MCF 10A (cell line): ENCODE data around the gene GXYLT1. TPM values are rescaled to one million over a fixed set of nuclear protein-coding genes. Genes with fewer than 3 reads are reported as not detected.

Experiments used
- BruUV-seq: library from RNA; stranded (reverse); fragments of 400-500 nt; replicated peaks from 2 replicates; lab custom pipeline; 2021; lab: Mats Ljungman, UMichigan
- CTCF ChIA-PET: fragments of 300-600 bp; sonication (Branson Sonifier 250); formaldehyde crosslinking; extraction: SDS; loops from one replicate; lab custom pipeline; 2021; ENCODE audit warnings: antibody characterized with exemption, inconsistent platforms; lab: Yijun Ruan, JAX
- POLR2A ChIA-PET: fragments of 300-600, 350-650 bp; sonication (Branson Sonifier 250); formaldehyde crosslinking; extraction: SDS; loops from one replicate; lab custom pipeline; 2020; ENCODE audit warnings: antibody characterized with exemption, inconsistent platforms; lab: Yijun Ruan, JAX
- DNase-seq: peaks from one replicate; pipeline ENCODE4 v3.0.0-alpha.2; 2018; ENCODE audit not compliant: unreplicated experiment
- H3K27ac Mint-ChIP-seq: one replicate; pipeline ENCODE4 v1.8.0; 2022; ENCODE audit warnings: mild to moderate bottlenecking, low read depth, mixed read lengths; ENCODE audit not compliant: unreplicated experiment
- H3K27me3 Mint-ChIP-seq: one replicate; pipeline ENCODE4 v1.8.0; 2022; ENCODE audit warnings: mixed read lengths; ENCODE audit not compliant: insufficient read depth, unreplicated experiment
- H3K36me3 Mint-ChIP-seq: one replicate; pipeline ENCODE4 v1.8.0; 2022; ENCODE audit warnings: mild to moderate bottlenecking, moderate library complexity, mixed read lengths; ENCODE audit not compliant: insufficient read depth, unreplicated experiment
- H3K4me1 Mint-ChIP-seq: one replicate; pipeline ENCODE4 v1.8.0; 2022; ENCODE audit warnings: mixed read lengths; ENCODE audit not compliant: insufficient read depth, unreplicated experiment
- H3K4me3 Mint-ChIP-seq: one replicate; pipeline ENCODE4 v1.8.0; 2022; ENCODE audit warnings: mild to moderate bottlenecking, moderate library complexity, mixed read lengths; ENCODE audit not compliant: unreplicated experiment
- H3K9me3 Mint-ChIP-seq: one replicate; pipeline ENCODE4 v1.8.0; 2022; ENCODE audit warnings: mixed read lengths; ENCODE audit not compliant: unreplicated experiment
- intact Hi-C: fragments of 100-400 bp; cut with micrococcal nuclease; formaldehyde crosslinking; loops from 2 replicates; pipeline ENCODE4 v1.14.1; 2022
- total RNA-seq: library from RNA; stranded (reverse); gene quantifications from 2 replicates; pipeline ENCODE4 v1.2.3, GENCODE V29; 2022
- TF ChIP-seq, protein P1 (sequence below): fragments of 200-600 bp; IDR thresholded peaks from one replicate; pipeline ENCODE4 v1.8.0; 2022; ENCODE audit warnings: antibody characterized with exemption, mild to moderate bottlenecking; ENCODE audit not compliant: unreplicated experiment

GXYLT1 gene
- total RNA-seq, 1 experiment from 2014 or later = 12.4 TPM

DNA sequence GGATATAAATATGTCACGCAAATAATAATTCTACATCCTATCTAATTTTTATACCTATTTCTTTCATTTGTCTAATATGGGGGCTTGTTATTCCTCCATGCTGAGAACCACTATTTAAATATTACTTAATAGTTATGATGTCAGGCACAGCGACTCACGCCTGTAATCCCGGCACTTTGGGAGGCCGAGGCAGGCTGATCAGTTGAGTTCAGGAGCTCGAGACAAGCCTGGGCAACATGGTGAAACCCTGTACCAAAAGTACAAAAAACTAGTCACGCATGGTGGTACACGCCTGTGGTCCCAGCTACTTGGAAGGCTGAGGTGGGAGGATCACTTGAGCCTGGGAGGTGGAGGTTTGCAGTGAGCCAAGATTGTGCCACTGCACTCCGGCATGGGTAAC, 45.2 kb downstream of the GXYLT1 start:
- ChIA-PET POLR2A (no interaction called here), CTCF (no interaction called here)
- Mint-ChIP-seq H3K9me3 (no peaks in the 10 kb centered on the region), H3K4me3 (no peak overlapping the region), H3K27ac (no peak overlapping the region), H3K27me3 (no peaks in the 10 kb centered on the region), H3K4me1 (no peaks in the 10 kb centered on the region), H3K36me3 (peaks cover 16% of the 10 kb centered on the region)
- DNase-seq = peak; percentile 39
- intact Hi-C loops = no loop called here
- TF ChIP-seq, protein P1, sequence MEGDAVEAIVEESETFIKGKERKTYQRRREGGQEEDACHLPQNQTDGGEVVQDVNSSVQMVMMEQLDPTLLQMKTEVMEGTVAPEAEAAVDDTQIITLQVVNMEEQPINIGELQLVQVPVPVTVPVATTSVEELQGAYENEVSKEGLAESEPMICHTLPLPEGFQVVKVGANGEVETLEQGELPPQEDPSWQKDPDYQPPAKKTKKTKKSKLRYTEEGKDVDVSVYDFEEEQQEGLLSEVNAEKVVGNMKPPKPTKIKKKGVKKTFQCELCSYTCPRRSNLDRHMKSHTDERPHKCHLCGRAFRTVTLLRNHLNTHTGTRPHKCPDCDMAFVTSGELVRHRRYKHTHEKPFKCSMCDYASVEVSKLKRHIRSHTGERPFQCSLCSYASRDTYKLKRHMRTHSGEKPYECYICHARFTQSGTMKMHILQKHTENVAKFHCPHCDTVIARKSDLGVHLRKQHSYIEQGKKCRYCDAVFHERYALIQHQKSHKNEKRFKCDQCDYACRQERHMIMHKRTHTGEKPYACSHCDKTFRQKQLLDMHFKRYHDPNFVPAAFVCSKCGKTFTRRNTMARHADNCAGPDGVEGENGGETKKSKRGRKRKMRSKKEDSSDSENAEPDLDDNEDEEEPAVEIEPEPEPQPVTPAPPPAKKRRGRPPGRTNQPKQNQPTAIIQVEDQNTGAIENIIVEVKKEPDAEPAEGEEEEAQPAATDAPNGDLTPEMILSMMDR = no peak
- BruUV-seq = no TSS peak

DNA sequence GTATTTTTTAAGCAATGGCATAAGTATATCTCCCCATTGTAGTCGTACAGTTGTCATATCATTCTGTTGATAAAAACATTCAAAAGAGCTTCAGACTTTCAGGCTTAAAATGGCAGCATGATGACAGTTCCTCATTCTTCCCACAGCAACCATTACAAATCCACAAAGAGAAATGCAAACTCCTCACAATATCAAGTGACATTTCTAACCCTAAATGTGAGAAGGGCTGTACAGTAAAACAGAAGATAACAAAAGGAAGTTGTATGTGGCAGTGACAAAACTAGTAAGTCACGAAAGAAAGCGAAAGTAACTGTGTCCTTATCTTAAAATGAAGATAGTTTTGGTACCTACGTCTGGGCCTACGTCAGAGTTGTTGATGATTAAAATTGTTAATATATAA, 46.7 kb downstream of the GXYLT1 start:
- Mint-ChIP-seq H3K36me3 (peaks cover 16% of the 10 kb centered on the region), H3K4me1 (no peaks in the 10 kb centered on the region), H3K9me3 (no peaks in the 10 kb centered on the region), H3K27ac (no peak overlapping the region), H3K27me3 (no peaks in the 10 kb centered on the region), H3K4me3 (no peak overlapping the region)
- POLR2A ChIA-PET = no interaction called here
- BruUV-seq = no TSS peak
- intact Hi-C loops = no loop called here
- CTCF ChIA-PET = interaction anchor here (0.6 to 1.4 kb wide), 3 partner anchors 142 to 820 kb away, joined by 3 to 4 read pairs (median 3); no protein-coding TSS in a partner anchor
- DNase-seq = no peak
- TF ChIP-seq, protein P1 = no peak

DNA sequence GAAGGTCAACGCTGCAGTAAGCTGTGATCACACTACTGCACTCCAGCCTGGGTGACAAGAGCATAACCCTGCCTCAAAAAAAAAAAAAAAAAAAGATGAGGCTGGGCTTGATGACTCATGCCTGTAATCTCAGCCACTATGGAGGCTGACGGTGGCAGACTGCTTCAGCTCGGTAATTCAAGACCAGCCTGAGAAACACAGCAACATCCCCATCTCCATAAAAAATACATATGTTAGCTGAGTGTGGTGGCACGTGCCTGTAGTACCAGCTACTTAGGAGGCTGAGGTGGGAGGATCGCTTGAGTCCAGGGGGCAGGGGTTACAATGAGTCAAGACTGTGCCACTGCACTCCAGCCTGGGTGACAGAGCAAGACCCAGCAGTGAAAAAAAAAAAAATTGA, 50.4 kb downstream of the GXYLT1 start:
- intact Hi-C loops = no loop called here
- ChIA-PET POLR2A (interaction anchor here (0.6 to 0.8 kb wide), 2 partner anchors 35 to 808 kb away, joined by 3 to 5 read pairs; no protein-coding TSS in a partner anchor), CTCF (interaction anchor here (0.6 to 1.6 kb wide), 7 partner anchors 8 to 1061 kb away, joined by 3 to 6 read pairs (median 4); no protein-coding TSS in a partner anchor)
- Mint-ChIP-seq H3K27ac (peak overlapping the region; percentile 23), H3K9me3 (no peaks in the 10 kb centered on the region), H3K4me1 (peaks cover 18% of the 10 kb centered on the region), H3K4me3 (no peak overlapping the region), H3K27me3 (no peaks in the 10 kb centered on the region), H3K36me3 (peaks cover 16% of the 10 kb centered on the region)
- BruUV-seq = no TSS peak
- DNase-seq = peak; percentile 63
- TF ChIP-seq, protein P1 = no peak

DNA sequence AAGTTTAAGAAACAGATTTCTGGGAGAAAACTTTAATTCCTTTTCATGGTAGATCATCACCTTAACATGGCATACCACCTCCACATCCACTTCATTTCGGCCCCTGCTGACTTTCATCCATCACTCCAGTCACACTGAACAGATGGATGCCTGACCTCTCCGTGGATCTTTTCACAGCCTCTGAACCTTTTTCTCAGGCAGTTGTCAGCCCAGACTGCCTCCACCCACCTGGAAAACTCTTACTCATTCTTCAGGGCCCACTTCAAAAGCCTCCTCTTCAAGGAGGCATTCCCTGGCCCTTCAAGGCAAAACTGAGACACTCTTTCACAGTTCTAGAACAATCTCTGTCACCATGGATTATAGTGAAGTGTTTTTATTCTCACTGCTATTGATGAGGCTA, 52.9 kb downstream of the GXYLT1 start:
- DNase-seq = no peak
- peaks cover 15% of the 10 kb centered on the region for H3K36me3 Mint-ChIP-seq
- BruUV-seq = no TSS peak
- H3K4me1 Mint-ChIP-seq = peaks cover 18% of the 10 kb centered on the region
- TF ChIP-seq, protein P1 = no peak
- intact Hi-C loops = no loop called here
- H3K4me3 Mint-ChIP-seq = no peak overlapping the region
- peak overlapping the region; percentile 69 for H3K27ac Mint-ChIP-seq
- ChIA-PET POLR2A (interaction anchor here (1.5 kb wide), 1 partner anchor 11 kb away, joined by 3 read pairs; no protein-coding TSS in a partner anchor), CTCF (no interaction called here)
- H3K9me3 Mint-ChIP-seq = no peaks in the 10 kb centered on the region
- no peaks in the 10 kb centered on the region for H3K27me3 Mint-ChIP-seq
